Measurements from ENCODE around the gene KCNJ14.

DNA sequence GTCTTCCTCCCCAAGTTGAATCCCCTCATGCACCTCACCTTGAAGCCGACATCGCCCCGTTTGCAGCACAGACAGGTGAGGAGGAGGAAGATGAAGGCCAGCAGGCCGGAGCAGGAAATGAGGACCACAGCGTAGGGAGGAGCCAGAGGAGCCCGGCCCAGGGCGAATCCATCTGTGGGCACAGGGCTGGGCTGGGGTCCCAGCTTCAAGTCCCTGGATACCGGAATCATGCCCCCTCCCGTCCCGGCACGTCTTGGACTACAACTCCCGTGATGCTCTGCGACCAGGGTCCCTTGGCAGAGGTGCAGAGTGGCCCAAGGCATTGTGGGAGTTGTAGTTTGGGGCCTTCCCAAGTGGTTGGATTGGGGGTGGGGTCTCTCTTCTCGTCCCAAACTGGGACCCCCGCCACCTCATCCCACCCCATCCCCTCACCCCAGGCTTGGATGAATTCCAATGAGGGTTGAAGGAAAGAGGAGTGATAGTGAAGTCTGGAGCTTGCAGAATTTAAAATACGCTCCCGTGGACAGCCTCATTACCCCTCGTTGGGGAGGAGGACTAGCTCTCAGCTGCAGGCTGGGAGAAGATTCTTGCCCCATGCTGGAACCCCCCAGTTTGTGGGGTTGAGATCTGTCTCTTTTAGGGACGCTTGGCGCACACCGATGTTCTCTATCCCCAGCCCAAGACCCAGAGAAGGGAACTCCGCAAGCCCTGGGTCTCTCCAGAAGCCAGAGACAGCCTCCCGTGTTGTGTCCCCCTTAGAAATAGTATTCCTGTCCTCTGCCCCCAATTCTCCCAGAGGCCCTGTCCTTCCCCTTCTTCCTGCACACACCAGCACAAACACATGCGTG lies 55.3 kb downstream of the KCNJ14 start:
- TF ChIP-seq, protein P1, sequence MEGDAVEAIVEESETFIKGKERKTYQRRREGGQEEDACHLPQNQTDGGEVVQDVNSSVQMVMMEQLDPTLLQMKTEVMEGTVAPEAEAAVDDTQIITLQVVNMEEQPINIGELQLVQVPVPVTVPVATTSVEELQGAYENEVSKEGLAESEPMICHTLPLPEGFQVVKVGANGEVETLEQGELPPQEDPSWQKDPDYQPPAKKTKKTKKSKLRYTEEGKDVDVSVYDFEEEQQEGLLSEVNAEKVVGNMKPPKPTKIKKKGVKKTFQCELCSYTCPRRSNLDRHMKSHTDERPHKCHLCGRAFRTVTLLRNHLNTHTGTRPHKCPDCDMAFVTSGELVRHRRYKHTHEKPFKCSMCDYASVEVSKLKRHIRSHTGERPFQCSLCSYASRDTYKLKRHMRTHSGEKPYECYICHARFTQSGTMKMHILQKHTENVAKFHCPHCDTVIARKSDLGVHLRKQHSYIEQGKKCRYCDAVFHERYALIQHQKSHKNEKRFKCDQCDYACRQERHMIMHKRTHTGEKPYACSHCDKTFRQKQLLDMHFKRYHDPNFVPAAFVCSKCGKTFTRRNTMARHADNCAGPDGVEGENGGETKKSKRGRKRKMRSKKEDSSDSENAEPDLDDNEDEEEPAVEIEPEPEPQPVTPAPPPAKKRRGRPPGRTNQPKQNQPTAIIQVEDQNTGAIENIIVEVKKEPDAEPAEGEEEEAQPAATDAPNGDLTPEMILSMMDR (IDR thresholded peaks at IDR 0.05) = no peak
- TF ChIP-seq POLR2A (IDR thresholded peaks at IDR 0.05) = no peak
